Subcutaneous adipose tissue (tissue), 4 donors: ENCODE data around the gene C22orf42. TPM values are rescaled to one million over a fixed set of nuclear protein-coding genes. Genes with fewer than 3 reads are reported as not detected.

Experiments used
- CTCF ChIP-seq: fragments of 450-650 bp; IDR thresholded peaks from one replicate; pipeline ENCODE4 v1.5.1; 2016; ENCODE audit warnings: low read depth, mild to moderate bottlenecking, control low read depth, antibody characterized with exemption, moderate library complexity
- total RNA-seq, 4 donors: library from RNA; depleted of rRNA; stranded (reverse); fragments of >200 nt; gene quantifications; one replicate each; pipeline ENCODE4 v1.1.0, GENCODE V29; 2016

C22orf42 gene
- total RNA-seq, result not detected

GRCh38 chr22:32158712-32159533, at the start of gene C22orf42:
Gene C22orf42 (minus strand): TSS chr22:32159303. CDS start chr22:32159215, 88 bp downstream.
- TF ChIP-seq CTCF, result no peak

GRCh38 chr22:32208681-32209080, 49.6 kb upstream of the C22orf42 start:
- no peak for TF ChIP-seq CTCF

- TF ChIP-seq CTCF, result no peak
Measured at GRCh38 chr22:32207971-32208480, 48.9 kb upstream of the C22orf42 start.

- TF ChIP-seq CTCF, result no peak
Measured at GRCh38 chr22:32206774-32207758, 48.0 kb upstream of the C22orf42 start.

- no peak for TF ChIP-seq CTCF
Measured at GRCh38 chr22:32205974-32206773, 47.1 kb upstream of the C22orf42 start.

GRCh38 chr22:32204856-32205722, 46.0 kb upstream of the C22orf42 start, which contains the start of gene RFPL2:
Gene RFPL2 (minus strand): TSS chr22:32205073. CDS start chr22:32202451, 2,622 bp downstream.
- TF ChIP-seq CTCF, result no peak
